GM11168 (cell line): ENCODE results near the gene KIAA1671.
"Not testable (repeated sequence)": the region's sequence is repeated elsewhere in the genome, so short reads cannot be mapped to it uniquely, and the experiment has no call there.

Source experiments
- in situ Hi-C: fragments of 300-500 bp; cut with MboI; formaldehyde crosslinking; loops from one replicate; pipeline ENCODE4 v1.12.0; 2022; ENCODE audit warnings: low sequenced_read_pairs; ENCODE audit not compliant: unreplicated experiment

Gene KIAA1671

GRCh38 chr22:25177895-25178294 is 225.4 kb downstream of the KIAA1671 start:
- in situ Hi-C loops = loop anchor here (10.0 kb wide), 1 partner anchor 93 kb away; no protein-coding TSS in a partner anchor

- in situ Hi-C loops = loop anchor here (10.0 kb wide), 1 partner anchor 94 kb away; no protein-coding TSS in a partner anchor
Measured at GRCh38 chr22:25178348-25178747, 225.8 kb downstream of the KIAA1671 start.

GRCh38 chr22:25178869-25179631 is 226.5 kb downstream of the KIAA1671 start:
- in situ Hi-C loops = loop anchor here (10.0 kb wide), 1 partner anchor 94 kb away; no protein-coding TSS in a partner anchor

- in situ Hi-C loops = no loop called here
Measured at GRCh38 chr22:25182131-25183110, 229.9 kb downstream of the KIAA1671 start.

- in situ Hi-C loops = no loop called here
Measured at GRCh38 chr22:25183949-25184619, 231.6 kb downstream of the KIAA1671 start.

GRCh38 chr22:25186140-25186539 is 233.6 kb downstream of the KIAA1671 start:
- in situ Hi-C loops = no loop called here

GRCh38 chr22:25187469-25187868 is 235.0 kb downstream of the KIAA1671 start:
- in situ Hi-C loops = no loop called here

- in situ Hi-C loops = no loop called here
Measured at GRCh38 chr22:25192406-25192805, 239.9 kb downstream of the KIAA1671 start.

GRCh38 chr22:25193130-25193529 is 240.6 kb downstream of the KIAA1671 start:
- in situ Hi-C loops = no loop called here

- in situ Hi-C loops = no loop called here
Measured at GRCh38 chr22:25193548-25193947, 241.0 kb downstream of the KIAA1671 start.

- in situ Hi-C loops = no loop called here
Measured at GRCh38 chr22:25196326-25196725, 243.8 kb downstream of the KIAA1671 start.

GRCh38 chr22:25197340-25197739 is 244.8 kb downstream of the KIAA1671 start:
- in situ Hi-C loops = no loop called here

GRCh38 chr22:25199731-25200520 is 247.4 kb downstream of the KIAA1671 start, which contains the start of gene CRYBB3:
CRYBB3 (plus strand) TSS chr22:25199858; CDS start chr22:25201397, 1,539 bp downstream.
- in situ Hi-C loops = no loop called here

- in situ Hi-C loops = no loop called here
Measured at GRCh38 chr22:25200967-25201366, 248.5 kb downstream of the KIAA1671 start.

GRCh38 chr22:25201557-25202273 is 249.2 kb downstream of the KIAA1671 start:
- in situ Hi-C loops = no loop called here

GRCh38 chr22:25202290-25202921 is 249.9 kb downstream of the KIAA1671 start:
- in situ Hi-C loops = no loop called here

- in situ Hi-C loops = no loop called here
Measured at GRCh38 chr22:25203082-25203481, 250.6 kb downstream of the KIAA1671 start.

GRCh38 chr22:25204547-25204946 is 252.0 kb downstream of the KIAA1671 start:
- in situ Hi-C loops = not testable (repeated sequence)
